Small intestine (tissue), 16 donors: ENCODE data around the gene ZNF441. TPM values are rescaled to one million over a fixed set of nuclear protein-coding genes. Genes with fewer than 3 reads are reported as not detected.

Experiments
- DNase-seq, 2 donors: peaks; one replicate each; pipeline versions ENCODE4 v3.0.0 to v3.0.0-alpha.2; 2013
- FAIRE-seq: peaks from 2 replicates; lab custom pipeline; 2012; peaks lifted over from hg19 to GRCh38; lab: Jason Lieb, UNC
- H3K27ac ChIP-seq, 3 donors: one replicate each; pipeline ENCODE4 v1.5.1; 2013; ENCODE audit warnings: low read length in 2 of 3, mild to moderate bottlenecking in 2 of 3, control low read depth in 1 of 3, inconsistent platforms in 1 of 3, low read depth in 1 of 3, moderate library complexity in 1 of 3
- H3K27me3 ChIP-seq, 3 donors: one replicate each; pipeline ENCODE4 v1.6.1; 2013; ENCODE audit warnings: low read length in 3 of 3, inconsistent platforms in 1 of 3; ENCODE audit not compliant: control insufficient read depth in 3 of 3, insufficient read depth in 3 of 3
- H3K36me3 ChIP-seq, 3 donors: one replicate each; pipeline ENCODE4 v1.6.1; 2013; ENCODE audit warnings: low read length in 3 of 3, inconsistent platforms in 1 of 3, low read depth in 1 of 3, mild to moderate bottlenecking in 1 of 3, moderate library complexity in 1 of 3; ENCODE audit not compliant: control insufficient read depth in 3 of 3, insufficient read depth in 2 of 3
- H3K4me1 ChIP-seq, 3 donors: one replicate each; pipeline ENCODE4 v1.6.1; 2013; ENCODE audit warnings: low read length in 2 of 3, inconsistent platforms in 1 of 3, low read depth in 1 of 3, mild to moderate bottlenecking in 1 of 3, moderate library complexity in 1 of 3; ENCODE audit not compliant: control insufficient read depth in 3 of 3, insufficient read depth in 2 of 3
- H3K4me3 ChIP-seq, 3 donors: one replicate each; pipeline ENCODE4 v1.5.1; 2013; ENCODE audit warnings: low read length in 3 of 3, control low read depth in 1 of 3, inconsistent platforms in 1 of 3, low read depth in 1 of 3, mild to moderate bottlenecking in 1 of 3, moderate library complexity in 1 of 3
- H3K9me3 ChIP-seq, 2 donors: one replicate each; pipeline ENCODE4 v1.6.1; 2013; ENCODE audit warnings: low read depth in 1 of 2, low read length in 1 of 2; ENCODE audit not compliant: control insufficient read depth in 2 of 2, insufficient read depth in 1 of 2
- WGBS, 3 donors: extraction: QIAGEN DNeasy Blood & Tissue Kit; methylation state at CpG; one replicate each; pipeline ENCODE4 v1.1.7; 2013; 5-methylcytosine and 5-hydroxymethylcytosine counted together
- long read RNA-seq, 10 donors: transcript quantifications; one replicate each; lab custom pipeline, GENCODE V29; 2026
- polyA plus RNA-seq, 4 donors: library from polyadenylated mRNA; stranded (reverse) in 3 of 4; unstranded in 1 of 4; fragments of 200-250 nt in 3 of 4; fragments of 120-200 nt in 1 of 4; gene quantifications; one replicate each; pipeline versions ENCODE4 v1.2.1 to v1.2.3, GENCODE V29; 2013
- donor health status: healthy with polysubstance abuse.
- donor health status: control.
- donor health status: control.
- donor health status: Bipolar disorder and iron deficiency.
- donor health status: healthy.

ZNF441 gene
- 1 to 10 TPM; 1.4 to 7.5 (median 2.1) TPM for polyA plus RNA-seq
- long read RNA-seq, donor 1 = 0 reads
- long read RNA-seq, donor 2, full-length matches to known transcripts = 1 of 1 reads
- long read RNA-seq, donor 2, partial matches to known transcripts = 0 of 1 reads
- long read RNA-seq, donor 2, other reads (novel, unspliced or antisense) = 0 of 1 reads
- long read RNA-seq, donor 3, full-length matches to known transcripts = 2 of 2 reads
- long read RNA-seq, donor 3, partial matches to known transcripts = 0 of 2 reads
- long read RNA-seq, donor 3, other reads (novel, unspliced or antisense) = 0 of 2 reads
- long read RNA-seq, donor 4 = 0 reads
- long read RNA-seq, donor 5, full-length matches to known transcripts = 3 of 3 reads
- long read RNA-seq, donor 5, partial matches to known transcripts = 0 of 3 reads
- long read RNA-seq, donor 5, other reads (novel, unspliced or antisense) = 0 of 3 reads
- long read RNA-seq, donor 6, full-length matches to known transcripts = 2 of 2 reads
- long read RNA-seq, donor 6, partial matches to known transcripts = 0 of 2 reads
- long read RNA-seq, donor 6, other reads (novel, unspliced or antisense) = 0 of 2 reads
- long read RNA-seq, donor 7, full-length matches to known transcripts = 3 of 3 reads
- long read RNA-seq, donor 7, partial matches to known transcripts = 0 of 3 reads
- long read RNA-seq, donor 7, other reads (novel, unspliced or antisense) = 0 of 3 reads
- long read RNA-seq, donor 8 = 0 reads
- long read RNA-seq, donor 9 = 0 reads
- long read RNA-seq, donor 10 = 0 reads

GRCh38 chr19:11766597-11767591 lies at the start of gene ZNF441:
ZNF441 (plus strand) TSS chr19:11767000; CDS start chr19:11767194, 194 bp downstream.
- H3K9me3 ChIP-seq = peaks cover 0 to 11% of the 10 kb centered on the region in 2 donors
- FAIRE-seq (no peak), DNase-seq (peak; percentile 98 to 99)
- peak within 1 kb of the TSS; percentile 53 to 72 (median 70) for H3K4me3 ChIP-seq
- H3K27me3 ChIP-seq = no peaks in the 10 kb centered on the region
- H3K36me3 ChIP-seq = no peaks in the 10 kb centered on the region
- peaks cover 0 to 12% (median 3%) of the 10 kb centered on the region in 3 donors for H3K4me1 ChIP-seq
- 0 to 1% (median 0%) methylated on average over 55 to 61 of the region's 61 CpGs for WGBS, 3 donors
- peak within 1 kb of the TSS; percentile 79 to 92 (median 86) for H3K27ac ChIP-seq

- Histone ChIP-seq H3K9me3 (peaks cover 0 to 77% of the 10 kb centered on the region in 2 donors), H3K27me3 (no peaks in the 10 kb centered on the region), H3K4me1 (no peaks in the 10 kb centered on the region), H3K27ac (no peak overlapping the region), H3K36me3 (peaks cover 27 to 29% (median 27%) of the 10 kb centered on the region in 3 donors), H3K4me3 (no peak overlapping the region)
- 92 to 95% (median 95%) methylated on average over 5 of the region's 5 CpGs for WGBS, 3 donors
- no peak for FAIRE-seq
- DNase-seq = no peak
These were observed 45.1 kb upstream of the ZNF441 start for GRCh38 chr19:11721681-11722080.

GRCh38 chr19:11722414-11722813 lies 44.4 kb upstream of the ZNF441 start:
- WGBS, 3 donors = 97 to 98% (median 97%) methylated on average over 10 of the region's 10 CpGs
- no peaks in the 10 kb centered on the region for H3K27me3 ChIP-seq
- no peak for FAIRE-seq
- peaks cover 0 to 77% of the 10 kb centered on the region in 2 donors for H3K9me3 ChIP-seq
- no peak overlapping the region for H3K27ac ChIP-seq
- no peak overlapping the region for H3K4me3 ChIP-seq
- H3K36me3 ChIP-seq = peaks cover 27 to 29% (median 29%) of the 10 kb centered on the region in 3 donors
- no peak for DNase-seq
- no peaks in the 10 kb centered on the region for H3K4me1 ChIP-seq

- FAIRE-seq = no peak
- no peak overlapping the region for H3K4me3 ChIP-seq
- WGBS, 3 donors = 92 to 95% (median 94%) methylated on average over 4 of the region's 4 CpGs
These were observed 37.2 kb upstream of the ZNF441 start for GRCh38 chr19:11729586-11729985.

DNA sequence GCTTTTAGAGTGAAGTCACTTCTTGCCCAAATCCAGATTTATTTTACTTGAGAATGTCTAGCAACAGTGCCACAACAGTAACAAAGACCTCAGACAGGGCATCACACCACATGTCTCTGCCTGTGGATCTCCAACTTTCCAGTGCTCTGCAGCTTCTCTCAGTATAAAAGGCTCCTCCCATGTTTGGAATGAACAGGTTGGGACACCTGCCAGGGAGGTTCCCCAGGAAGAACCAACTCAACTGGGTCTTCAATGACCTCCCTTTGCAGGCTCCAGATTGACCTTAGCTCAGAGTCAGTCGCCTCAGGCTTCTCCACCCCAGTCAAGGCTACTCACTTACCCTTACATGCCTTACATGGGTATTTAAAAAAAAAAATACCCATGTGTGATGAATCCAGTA lies 31.4 kb upstream of the ZNF441 start:
- Histone ChIP-seq H3K36me3 (peaks cover 0 to 10% (median 0%) of the 10 kb centered on the region in 3 donors), H3K4me3 (no peak overlapping the region), H3K27me3 (no peaks in the 10 kb centered on the region), H3K9me3 (peaks cover 0 to 10% of the 10 kb centered on the region in 2 donors), H3K4me1 (peaks cover 4 to 11% (median 8%) of the 10 kb centered on the region in 3 donors), H3K27ac (no peak overlapping the region)
- 30 to 72% (median 50%) methylated on average over 1 of the region's 1 CpG for WGBS, 3 donors
- FAIRE-seq = no peak
- DNase-seq = peak in 1 of 2 donors; percentile 29

More at GRCh38 chr19:11729586-11729985, 37.2 kb upstream of the ZNF441 start:
- DNase-seq = no peak
- H3K27me3 ChIP-seq = no peaks in the 10 kb centered on the region
- H3K9me3 ChIP-seq = peaks cover 1 to 46% of the 10 kb centered on the region in 2 donors
- no peaks in the 10 kb centered on the region for H3K4me1 ChIP-seq
- H3K36me3 ChIP-seq = peaks cover 3 to 28% (median 15%) of the 10 kb centered on the region in 3 donors
- H3K27ac ChIP-seq = no peak overlapping the region

DNA sequence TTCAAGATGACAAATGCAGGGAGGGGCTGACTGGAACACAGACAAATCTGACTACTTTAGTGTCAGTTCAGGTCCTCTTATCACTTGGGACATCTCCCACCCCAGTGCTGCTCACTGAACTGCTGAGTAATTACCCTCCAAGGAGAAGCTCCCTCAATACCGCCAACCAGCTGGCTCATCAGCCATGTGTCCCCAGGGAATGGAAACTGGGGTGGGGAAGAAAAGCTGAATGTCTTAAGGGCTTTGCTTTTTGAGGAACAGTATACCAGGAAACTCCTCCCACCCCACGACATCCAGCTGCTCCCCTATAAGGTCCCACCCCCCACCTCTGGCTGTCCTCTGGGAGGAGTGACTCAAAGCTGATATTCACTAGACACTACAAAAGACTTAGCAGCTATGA lies 30.1 kb upstream of the ZNF441 start:
- FAIRE-seq (no peak), DNase-seq (peak; percentile 9 to 30)
- Histone ChIP-seq H3K27me3 (no peaks in the 10 kb centered on the region), H3K27ac (no peak overlapping the region), H3K4me1 (peaks cover 4 to 11% (median 8%) of the 10 kb centered on the region in 3 donors), H3K4me3 (no peak overlapping the region), H3K9me3 (no peaks in the 10 kb centered on the region), H3K36me3 (peaks cover 0 to 6% (median 0%) of the 10 kb centered on the region in 3 donors)
- 38 to 48% (median 46%) methylated on average over 2 of the region's 2 CpGs for WGBS, 3 donors

- H3K9me3 ChIP-seq = no peaks in the 10 kb centered on the region
- H3K4me3 ChIP-seq = peak overlapping the region; percentile 81 to 97 (median 91)
- H3K4me1 ChIP-seq = peaks cover 4 to 11% (median 8%) of the 10 kb centered on the region in 3 donors
- 0 to 1% (median 0%) methylated on average over 46 to 52 of the region's 52 CpGs for WGBS, 3 donors
- FAIRE-seq = no peak
- peak overlapping the region; percentile 94 to 96 (median 95) for H3K27ac ChIP-seq
- peaks cover 0 to 6% (median 0%) of the 10 kb centered on the region in 3 donors for H3K36me3 ChIP-seq
- peak; percentile 79 for DNase-seq
- H3K27me3 ChIP-seq = no peaks in the 10 kb centered on the region
These were observed 28.6 kb upstream of the ZNF441 start for GRCh38 chr19:11737964-11738745.
